DOHH2 (cell line): ENCODE measurements around the gene LBHD1.

ENCODE experiments used
- EZH2phosphoT487 ChIP-seq: fragments of 200-600 bp; sonication (generic); IDR thresholded peaks from 2 replicates; pipeline ENCODE4 v1.6.1; 2017; ENCODE audit warnings: borderline replicate concordance, mild to moderate bottlenecking, antibody characterized with exemption, low read length, moderate library complexity, mixed read lengths
- TF ChIP-seq, protein P1 (sequence below): fragments of 200-600 bp; sonication (generic); IDR thresholded peaks from one replicate; pipeline ENCODE4 v1.5.1; 2014; ENCODE audit warnings: antibody characterized with exemption, mild to moderate bottlenecking, low read depth, low read length; ENCODE audit not compliant: poor library complexity, severe bottlenecking

DNA sequence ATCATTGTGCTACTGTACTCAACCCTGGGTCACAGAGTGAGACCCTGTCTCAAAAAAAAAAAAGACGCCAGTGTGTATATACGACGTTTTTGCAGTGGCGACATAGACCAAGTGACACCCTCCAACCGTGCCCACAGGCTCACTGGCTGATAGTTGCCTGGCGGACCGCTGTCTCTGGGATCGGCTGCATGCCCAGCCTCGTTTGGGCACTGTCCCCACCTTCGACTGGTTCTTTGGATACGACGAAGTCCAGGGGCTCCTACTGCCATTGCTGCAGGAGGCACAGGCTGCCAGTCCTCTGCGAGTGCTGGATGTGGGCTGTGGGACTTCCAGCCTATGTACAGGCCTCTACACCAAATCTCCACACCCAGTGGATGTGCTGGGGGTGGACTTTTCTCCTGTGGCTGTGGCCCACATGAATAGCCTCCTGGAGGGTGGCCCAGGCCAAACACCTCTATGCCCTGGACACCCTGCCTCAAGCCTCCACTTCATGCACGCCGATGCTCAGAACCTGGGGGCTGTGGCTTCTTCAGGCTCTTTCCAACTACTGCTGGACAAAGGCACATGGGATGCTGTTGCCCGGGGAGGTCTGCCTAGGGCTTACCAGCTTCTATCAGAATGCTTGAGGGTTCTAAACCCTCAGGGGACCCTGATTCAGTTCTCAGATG, 5.7 kb downstream of the LBHD1 start:
- TF ChIP-seq, protein P1, sequence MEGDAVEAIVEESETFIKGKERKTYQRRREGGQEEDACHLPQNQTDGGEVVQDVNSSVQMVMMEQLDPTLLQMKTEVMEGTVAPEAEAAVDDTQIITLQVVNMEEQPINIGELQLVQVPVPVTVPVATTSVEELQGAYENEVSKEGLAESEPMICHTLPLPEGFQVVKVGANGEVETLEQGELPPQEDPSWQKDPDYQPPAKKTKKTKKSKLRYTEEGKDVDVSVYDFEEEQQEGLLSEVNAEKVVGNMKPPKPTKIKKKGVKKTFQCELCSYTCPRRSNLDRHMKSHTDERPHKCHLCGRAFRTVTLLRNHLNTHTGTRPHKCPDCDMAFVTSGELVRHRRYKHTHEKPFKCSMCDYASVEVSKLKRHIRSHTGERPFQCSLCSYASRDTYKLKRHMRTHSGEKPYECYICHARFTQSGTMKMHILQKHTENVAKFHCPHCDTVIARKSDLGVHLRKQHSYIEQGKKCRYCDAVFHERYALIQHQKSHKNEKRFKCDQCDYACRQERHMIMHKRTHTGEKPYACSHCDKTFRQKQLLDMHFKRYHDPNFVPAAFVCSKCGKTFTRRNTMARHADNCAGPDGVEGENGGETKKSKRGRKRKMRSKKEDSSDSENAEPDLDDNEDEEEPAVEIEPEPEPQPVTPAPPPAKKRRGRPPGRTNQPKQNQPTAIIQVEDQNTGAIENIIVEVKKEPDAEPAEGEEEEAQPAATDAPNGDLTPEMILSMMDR, result no peak
- TF ChIP-seq EZH2phosphoT487, result no peak
